ENCODE data around the gene ENGASE.
"Not testable (repeated sequence)": the region's sequence is repeated elsewhere in the genome, so short reads cannot be mapped to it uniquely, and the experiment has no call there.

DNA sequence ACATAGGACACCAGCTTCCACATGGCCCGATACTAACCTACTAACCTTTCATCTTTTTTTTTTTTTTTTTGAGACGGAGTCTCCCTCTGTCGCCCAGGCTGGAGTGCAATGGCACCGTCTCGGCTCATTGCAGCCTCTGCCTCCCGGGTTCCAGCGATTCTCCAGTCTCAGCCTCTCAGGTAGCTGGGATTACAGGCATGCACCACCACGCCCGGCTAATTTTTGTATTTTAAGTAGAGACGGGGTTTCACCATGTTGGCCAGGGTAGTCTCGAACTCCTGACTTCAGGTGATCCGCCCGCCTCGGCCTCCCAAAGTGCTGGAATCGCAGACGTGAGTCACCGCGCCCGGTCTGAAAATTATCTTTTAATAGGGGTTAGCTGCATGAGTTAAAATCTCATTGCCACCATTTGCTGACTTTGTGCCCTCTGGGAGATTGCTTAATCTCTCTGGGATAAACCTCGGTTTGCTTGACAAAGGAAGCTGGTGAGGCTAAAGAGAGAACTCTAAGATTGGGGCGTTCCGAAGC, 439 bp upstream of the ENGASE start:
- not testable (repeated sequence) for TF ChIP-seq EZH2 (IDR thresholded peaks at IDR 0.05; ENCODE audit: insufficient read depth, low read length); CTCF (IDR thresholded peaks at IDR 0.05; ENCODE audit: insufficient read depth, low read depth, low read length)
